NCI-H2227 treated with DMSO at 0.1 percent for 48 hours (cell line): Measurements from ENCODE around the gene RASSF8.

Source experiments
- DNase-seq: peaks from one replicate; lab custom pipeline; 2025; lab: John Stamatoyannopoulos, UW

The RASSF8 gene

DNA sequence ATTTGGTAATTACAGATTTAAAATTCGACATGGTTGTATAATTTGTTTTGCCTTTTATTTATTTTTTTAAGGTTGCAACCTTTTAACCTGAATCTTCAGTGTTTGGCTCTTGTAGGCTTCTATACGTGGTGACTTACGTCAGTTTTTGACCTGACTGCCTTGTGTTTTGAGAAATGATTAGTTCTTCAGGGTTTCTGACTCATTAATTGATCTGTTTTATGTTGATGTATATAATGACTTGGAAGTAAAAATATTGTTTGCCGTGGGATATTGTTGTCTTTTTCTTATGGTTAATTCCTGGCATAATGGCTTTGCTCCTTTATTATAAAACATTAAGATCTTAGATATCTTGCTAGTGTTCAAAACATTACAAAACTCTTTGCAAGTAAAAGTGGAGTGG, 2.5 kb downstream of the RASSF8 start:
- DNase-seq: no peak

- DNase-seq: no peak
Observed at GRCh38 chr12:25962932-25963525, 4.5 kb downstream of the RASSF8 start.

DNA sequence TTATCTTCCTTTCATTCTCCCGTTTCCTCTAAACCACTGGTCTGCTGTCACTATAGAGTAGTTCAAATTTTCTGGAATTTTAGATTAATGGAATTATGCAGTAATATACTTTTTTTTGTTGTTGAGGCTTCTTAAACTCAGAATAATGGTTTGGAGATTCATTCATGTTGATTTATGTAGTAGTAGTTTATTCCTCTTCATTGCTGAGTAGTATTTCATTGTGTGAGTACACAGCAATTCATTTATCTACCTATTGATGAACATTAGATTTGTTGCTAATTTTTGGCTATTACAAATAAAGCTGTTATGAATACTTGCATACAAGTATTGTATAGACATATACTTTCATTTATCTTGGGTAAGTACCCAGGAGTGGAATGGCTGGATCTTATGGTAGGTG, 7.2 kb downstream of the RASSF8 start:
- no peak for DNase-seq

DNA sequence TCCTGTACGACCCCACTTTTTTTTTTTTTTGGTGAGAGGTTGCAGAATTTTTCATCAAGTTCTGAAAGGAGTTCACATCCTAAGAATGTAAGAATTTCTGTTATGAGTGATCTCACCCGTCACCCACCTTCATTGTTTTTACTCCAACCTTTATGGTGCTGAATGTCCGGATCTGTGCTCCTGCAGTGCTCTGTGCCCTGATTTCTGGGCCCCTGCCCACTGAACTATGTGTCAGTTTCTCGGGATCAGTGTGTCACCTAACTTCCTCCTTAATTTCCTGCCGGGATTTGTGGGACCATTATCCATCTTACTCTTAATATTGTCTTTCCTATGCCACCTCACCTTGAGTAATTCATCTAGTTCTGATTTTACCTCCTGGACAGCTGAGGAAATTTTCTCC, 11.6 kb downstream of the RASSF8 start:
- no peak for DNase-seq

- no peak for DNase-seq
Observed at GRCh38 chr12:25970916-25971653, 12.6 kb downstream of the RASSF8 start.

GRCh38 chr12:25971654-25972041, 13.2 kb downstream of the RASSF8 start:
- DNase-seq: no peak

GRCh38 chr12:25972783-25973182, 14.3 kb downstream of the RASSF8 start:
- DNase-seq: no peak

DNA sequence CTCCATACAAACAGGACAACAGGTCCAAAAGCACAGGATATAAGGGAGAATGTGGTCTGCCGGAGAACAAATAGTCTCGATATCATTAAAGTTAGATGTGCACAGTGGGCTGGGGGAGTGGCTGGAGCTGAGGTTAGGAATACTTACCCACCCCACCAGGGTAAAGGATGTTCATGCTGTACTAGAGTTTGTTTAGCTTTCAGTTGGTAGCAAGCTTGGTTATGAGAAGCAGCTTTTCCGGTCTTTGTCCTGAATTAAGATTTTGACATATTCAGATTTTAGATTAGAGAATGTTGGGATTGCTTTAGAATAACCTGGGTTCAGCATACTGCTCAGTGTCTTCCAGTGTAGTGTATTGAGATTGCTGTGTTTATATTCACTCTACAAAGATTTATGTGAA, 16.7 kb downstream of the RASSF8 start:
- no peak for DNase-seq

- DNase-seq: no peak
Observed at GRCh38 chr12:25975682-25976081, 17.2 kb downstream of the RASSF8 start.

DNA sequence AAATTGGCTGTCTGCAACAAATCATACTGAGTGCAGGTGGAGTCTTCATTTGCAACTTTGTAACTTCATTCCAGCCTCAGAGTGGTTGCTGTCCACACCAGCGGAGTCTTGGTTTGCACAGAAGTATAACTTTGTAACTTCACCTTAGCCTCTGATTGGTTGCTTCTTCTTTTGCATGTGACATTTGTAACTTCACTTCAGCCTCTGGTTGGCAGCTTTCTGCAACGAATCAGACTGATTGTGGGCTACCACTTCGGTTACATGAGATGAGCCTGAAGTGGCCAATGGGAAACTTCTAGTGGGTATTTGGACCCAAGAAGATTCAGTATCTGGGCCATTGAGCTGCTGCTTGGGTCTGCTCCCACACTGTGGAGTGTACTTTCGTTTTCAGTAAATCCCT, 17.8 kb downstream of the RASSF8 start:
- no peak for DNase-seq

- DNase-seq: no peak
Observed at GRCh38 chr12:25977047-25977446, 18.6 kb downstream of the RASSF8 start.

DNA sequence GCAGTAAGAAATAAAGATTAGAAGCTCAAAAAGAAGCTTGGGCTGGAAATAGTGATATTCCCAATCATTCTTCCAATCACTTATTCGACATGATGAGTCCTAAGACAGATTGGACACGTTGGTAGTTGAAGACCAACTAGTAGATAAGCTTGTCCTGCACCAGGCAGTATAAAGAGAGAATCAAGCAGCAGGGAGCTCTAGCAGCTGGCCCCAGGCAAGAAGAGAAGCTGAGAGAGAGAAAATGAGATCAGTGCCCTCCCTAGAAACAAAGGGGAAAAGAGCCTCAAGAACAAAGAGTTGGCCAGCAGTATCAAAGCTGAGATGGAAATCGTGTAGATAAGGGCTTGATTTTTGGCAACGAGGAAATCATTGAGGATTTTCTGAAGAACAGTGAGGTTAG, 20.6 kb downstream of the RASSF8 start:
- DNase-seq: no peak

GRCh38 chr12:25979563-25979962, 21.1 kb downstream of the RASSF8 start:
- DNase-seq: no peak

- DNase-seq: no peak
Observed at GRCh38 chr12:25980035-25980434, 21.6 kb downstream of the RASSF8 start.

GRCh38 chr12:25981597-25981996, 23.1 kb downstream of the RASSF8 start:
- DNase-seq: no peak

- no peak for DNase-seq
Observed at GRCh38 chr12:25982416-25982815, 23.9 kb downstream of the RASSF8 start.

DNA sequence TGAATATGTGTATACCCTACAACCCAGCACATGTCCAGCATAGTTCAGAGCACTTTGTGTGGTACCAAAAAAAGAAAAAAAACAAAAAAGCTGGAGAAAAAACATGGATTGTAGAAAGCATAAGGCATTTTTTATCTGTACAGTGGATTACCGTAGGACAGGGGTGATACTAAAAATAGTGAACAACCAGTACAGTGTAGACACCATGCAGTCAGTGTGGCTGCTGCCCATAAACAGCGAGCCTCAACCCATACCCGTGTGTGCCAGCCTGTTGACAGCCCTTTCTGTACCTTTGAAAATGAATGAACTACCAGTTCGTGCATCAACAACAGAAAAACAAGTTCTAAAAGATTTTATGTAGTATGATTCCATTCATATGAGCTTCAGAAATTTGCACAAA, 25.1 kb downstream of the RASSF8 start:
- DNase-seq: no peak

DNA sequence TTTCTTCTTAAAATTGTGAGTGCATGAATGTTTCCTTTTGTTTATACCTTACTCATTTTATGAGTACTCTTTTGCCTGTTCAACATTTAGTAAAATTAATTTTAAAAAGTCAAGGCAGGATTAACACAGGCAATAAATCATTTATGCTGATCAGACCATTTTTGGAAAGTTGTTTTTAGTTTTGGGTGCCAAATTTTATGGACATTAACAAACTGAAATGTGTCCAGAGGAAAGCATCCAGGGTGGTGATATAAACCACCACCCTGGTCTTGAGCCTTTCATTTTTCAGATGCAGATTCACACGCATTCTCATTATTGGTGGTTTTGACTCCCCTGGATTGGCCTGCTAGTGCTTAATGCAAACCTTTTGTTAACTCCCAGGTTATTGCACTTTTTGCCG, 26.3 kb downstream of the RASSF8 start:
- DNase-seq: no peak

DNA sequence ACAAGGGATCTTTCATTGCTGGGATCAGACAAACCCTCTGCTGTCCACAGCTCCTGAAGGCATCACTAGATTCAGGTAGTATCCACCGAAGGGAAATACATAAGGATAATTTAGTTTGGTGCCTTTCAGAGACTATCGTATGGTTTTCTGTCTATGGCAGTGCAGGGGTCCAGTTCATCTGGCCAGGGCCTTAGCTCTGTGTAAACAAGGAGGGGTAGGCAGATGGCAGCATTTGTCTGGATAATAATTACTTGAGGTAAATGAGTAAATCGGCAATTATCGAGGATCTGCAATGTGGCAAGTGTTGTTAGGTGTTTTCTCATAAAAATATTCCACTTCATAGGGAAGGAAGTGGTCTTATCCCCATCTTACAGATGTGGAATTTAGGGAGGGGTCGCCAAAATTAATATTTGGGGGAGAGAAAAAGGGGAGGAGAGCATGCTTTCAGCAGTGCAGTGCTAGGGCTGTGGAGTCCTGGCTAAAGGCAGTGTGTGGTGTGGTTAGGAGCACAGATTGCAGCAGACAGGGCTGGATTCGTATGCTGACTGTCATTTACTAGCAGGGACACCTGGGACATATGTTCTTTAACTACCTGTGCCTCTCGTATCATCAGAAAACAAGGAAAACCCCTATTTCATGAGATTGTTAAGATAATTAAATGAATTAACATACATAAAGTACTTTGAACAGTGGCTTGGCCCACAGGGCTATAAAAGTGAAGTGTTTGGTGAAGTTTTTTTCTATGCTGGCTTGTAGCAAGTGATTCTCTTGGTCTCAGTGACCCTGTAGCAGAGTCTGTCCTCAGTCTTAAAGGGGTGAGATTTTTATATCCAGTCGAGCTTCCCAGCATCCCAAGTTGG, 27.1 kb downstream of the RASSF8 start:
- DNase-seq: no peak

DNA sequence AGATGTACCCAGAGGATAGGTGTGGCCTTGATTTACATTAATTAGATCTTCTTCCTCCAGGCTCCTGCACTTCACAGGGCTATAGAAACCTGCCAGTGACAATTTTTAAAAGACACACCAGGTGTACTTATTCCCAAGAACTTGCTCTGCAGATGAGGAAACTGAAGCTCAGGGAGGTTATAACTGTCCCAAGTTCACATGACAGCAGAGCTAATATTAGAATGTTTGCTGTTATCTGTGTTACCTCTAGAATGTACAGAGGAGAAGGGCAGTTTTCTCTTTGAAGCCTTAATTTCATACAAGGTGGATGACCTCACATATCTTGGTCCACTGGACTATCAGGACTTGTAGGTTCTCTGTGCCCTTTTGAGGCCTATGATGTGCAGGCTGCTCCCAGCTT, 27.7 kb downstream of the RASSF8 start:
- no peak for DNase-seq

DNA sequence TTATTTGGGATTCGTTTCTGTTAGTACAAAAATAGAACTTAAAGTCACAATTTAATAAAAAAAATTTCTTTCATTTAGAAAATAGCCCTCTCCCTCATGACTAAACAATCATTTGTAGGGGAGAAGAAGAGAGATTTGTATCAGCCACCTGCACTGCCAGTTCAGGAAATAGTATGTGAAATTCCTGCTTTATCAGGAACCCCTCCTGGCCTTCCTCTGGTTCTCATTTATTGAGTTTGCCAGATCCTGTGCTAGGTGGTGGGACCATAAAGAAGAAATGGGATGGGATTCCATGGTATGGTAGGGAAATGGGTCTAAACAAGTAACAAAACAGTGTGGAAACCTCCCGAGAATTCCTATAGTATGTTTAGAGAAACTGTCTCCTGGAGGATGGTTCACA, 30.0 kb downstream of the RASSF8 start:
- DNase-seq: no peak

- DNase-seq: no peak
Observed at GRCh38 chr12:25990495-25990894, 32.0 kb downstream of the RASSF8 start.
